H1 (cell line): ENCODE results near the gene CACNA1C. TPM values are rescaled to one million over a fixed set of nuclear protein-coding genes. Genes with fewer than 3 reads are reported as not detected.

ENCODE experiments used
- ZNF274 ChIP-seq: IDR thresholded peaks from 2 replicates; pipeline ENCODE4 v1.7.0; 2012; ENCODE audit warnings: low read length, borderline replicate concordance; ENCODE audit errors: extremely low read depth
- polyA plus RNA-seq, 7 experiments: library from polyadenylated mRNA; depleted of rRNA in 3 of 7; stranded (reverse) in 5 of 7; unstranded in 2 of 7; fragments of >200 nt in 5 of 7; fragments of 200-250 nt in 2 of 7; gene quantifications; 1 replicate in 5 of 7; 2 replicates in 1 of 7; 4 replicates in 1 of 7; pipeline versions ENCODE4 v1.2.1 to v1.2.3, GENCODE V29; 2011 to 2013; ENCODE audit warnings: missing spikeins in 2 of 7, mixed read lengths in 2 of 7
- total RNA-seq: library from RNA; stranded (reverse); fragmentation: NEBNext Ultra II Directional; extraction: Animal tissue kit (Norgen Biotek cat#: 25700); gene quantifications from 2 replicates; pipeline ENCODE4 v1.2.1, GENCODE V29; 2021
- TF ChIP-seq, protein P1 (sequence below): IDR thresholded peaks from 2 replicates; pipeline ENCODE4 v1.6.1; 2012; ENCODE audit warnings: inconsistent platforms

The CACNA1C gene
- total and polyA plus RNA-seq, 2 of the 8 experiments (the other 6 are each of a cell fraction or from before 2014, with no cell fraction given): 1.3 TPM

DNA sequence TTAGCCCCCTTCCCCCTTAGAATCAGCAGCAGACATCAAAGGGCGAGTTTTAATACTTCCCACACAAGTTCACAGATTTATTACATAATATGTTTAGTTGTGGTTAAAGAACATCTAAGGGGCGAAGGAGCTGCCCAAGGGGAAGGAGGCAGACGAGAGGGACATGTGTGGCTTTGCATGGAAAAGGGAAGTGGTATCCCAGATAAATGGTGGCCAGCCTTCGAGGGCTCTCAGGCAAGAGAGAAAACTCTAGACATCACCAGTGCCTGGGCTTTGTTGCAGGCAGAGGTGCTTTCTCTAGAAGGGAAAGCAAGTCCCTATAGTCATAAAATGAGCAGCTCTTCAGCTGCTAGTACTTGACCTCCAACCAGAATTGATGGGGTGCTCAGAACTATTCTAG lies 121.2 kb downstream of the CACNA1C start (continued):
- no peak for TF ChIP-seq ZNF274
- TF ChIP-seq, protein P1, sequence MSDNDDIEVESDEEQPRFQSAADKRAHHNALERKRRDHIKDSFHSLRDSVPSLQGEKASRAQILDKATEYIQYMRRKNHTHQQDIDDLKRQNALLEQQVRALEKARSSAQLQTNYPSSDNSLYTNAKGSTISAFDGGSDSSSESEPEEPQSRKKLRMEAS: no peak
- TF ChIP-seq, all 59 proteins: peak for 0
